ENCODE data around the gene VAV1. TPM values are rescaled to one million over a fixed set of nuclear protein-coding genes. Genes with fewer than 3 reads are reported as not detected.

VAV1 gene
- total and polyA plus RNA-seq, 2 of the 13 experiments (the other 11 are each of a cell fraction or from before 2014, with no cell fraction given) = not detected

- ATAC-seq (no peak), DNase-seq (ENCODE audit: low spot score) (no peak), FAIRE-seq (no peak)
- H3K9me3 ChIP-seq (ENCODE audit: low read length) = no peaks in the 10 kb centered on the region
- intact Hi-C loops (cut with micrococcal nuclease; ENCODE audit: unreplicated experiment) (no loop called here), in situ Hi-C loops (cut with HindIII; ENCODE audit: extremely low pct_ligation_motif_present, low pct_unique_long_range_greater_than_20kb) (no loop called here)
- 56% methylated on average over 4 of the region's 4 CpGs for WGBS (ENCODE audit: low lambda C conversion rate)
- no peak overlapping the region for H3K4me2 ChIP-seq (ENCODE audit: low read depth, low read length)
- H3K9ac ChIP-seq (ENCODE audit: insufficient read depth, low read depth, low read length) = no peak overlapping the region
- H3K4me1 ChIP-seq (ENCODE audit: insufficient read depth, low read length) = no peaks in the 10 kb centered on the region
- H4K20me1 ChIP-seq (ENCODE audit: insufficient read depth, low read length) = no peaks in the 10 kb centered on the region
- H3K4me3 ChIP-seq (replicated peaks in 1 of 3; ENCODE audit: insufficient read depth in 1 of 3, low read depth in 2 of 3, low read length in 3 of 3) = no peak overlapping the region
- H3K36me3 ChIP-seq (replicated peaks in 1 of 2; ENCODE audit: control insufficient read depth in 1 of 2, insufficient read depth in 2 of 2, low read length in 2 of 2) = no peaks in the 10 kb centered on the region
- H3K27ac ChIP-seq (ENCODE audit: extremely low read length, insufficient read depth, low read length) = no peak overlapping the region
- ChIA-PET CTCF (ENCODE audit: low intra/inter-chr PET ratio, low total read pairs) (no interaction called here), POLR2A (no interaction called here)
- no peak overlapping the region for H2AFZ ChIP-seq (ENCODE audit: low read length)
- H3K27me3 ChIP-seq (ENCODE audit: control insufficient read depth in 1 of 2, insufficient read depth in 2 of 2, low read length in 2 of 2) = no peaks in the 10 kb centered on the region
- TF ChIP-seq CSRNP2 (CRISPR knock-in tag; conservative IDR thresholded peaks at IDR 0.05; ENCODE audit: low read depth) (no peak), CSRNP1 (CRISPR knock-in tag; IDR thresholded peaks at IDR 0.05) (no peak), NFKBIZ (CRISPR knock-in tag; IDR thresholded peaks at IDR 0.05) (no peak), ZNF503 (CRISPR knock-in tag; IDR thresholded peaks at IDR 0.05) (no peak), TBP (CRISPR knock-in tag; IDR thresholded peaks at IDR 0.05) (no peak), NFKB2 (CRISPR knock-in tag; IDR thresholded peaks at IDR 0.05; ENCODE audit: borderline replicate concordance) (no peak), ZNF883 (CRISPR knock-in tag; IDR thresholded peaks at IDR 0.05; ENCODE audit: not compliant biosample characterization) (no peak)
- BruUV-seq (replicated peaks) = no TSS peak
- H3K79me2 ChIP-seq (ENCODE audit: insufficient read depth, low read length) = no peaks in the 10 kb centered on the region
These were observed 6.7 kb downstream of the VAV1 start for GRCh38 chr19:6779206-6779605.
